GM21528 (cell line): ENCODE measurements around the gene RPGRIP1.
"Not testable (repeated sequence)": the region's sequence is repeated elsewhere in the genome, so short reads cannot be mapped to it uniquely, and the experiment has no call there.

ENCODE experiments used
- ATAC-seq: cut with Tn5 transposase; IDR thresholded peaks from one replicate; pipeline ENCODE4 v1.9.1; 2021; ENCODE audit warnings: mild to moderate bottlenecking, moderate library complexity; ENCODE audit not compliant: unreplicated experiment, low FRiP score

RPGRIP1 gene

DNA sequence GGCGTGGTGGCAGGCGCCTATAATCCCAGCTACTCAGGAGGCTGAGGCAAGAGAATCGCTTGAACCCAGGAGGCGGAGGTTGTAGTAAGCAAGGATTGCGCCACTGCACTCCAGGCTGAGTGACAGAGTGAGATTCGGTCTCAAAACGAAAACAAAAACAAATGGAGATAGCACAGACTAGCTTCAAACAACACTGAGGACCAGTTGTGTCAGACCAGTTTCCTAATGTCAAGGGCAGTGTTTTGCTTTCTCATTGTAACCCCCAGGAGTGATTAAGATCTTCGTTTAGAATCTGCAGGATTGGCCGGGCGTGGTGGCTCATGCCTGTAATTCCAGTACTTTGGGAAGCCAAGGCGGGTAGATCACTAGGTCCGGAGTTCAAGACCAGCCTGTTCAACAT, 18.5 kb downstream of the RPGRIP1 start:
- ATAC-seq: no peak

GRCh38 chr14:21299562-21300130, 19.8 kb downstream of the RPGRIP1 start:
- no peak for ATAC-seq

- no peak for ATAC-seq
Observed at GRCh38 chr14:21300892-21301291, 21.0 kb downstream of the RPGRIP1 start.

GRCh38 chr14:21302013-21302835, 22.3 kb downstream of the RPGRIP1 start:
- no peak for ATAC-seq

DNA sequence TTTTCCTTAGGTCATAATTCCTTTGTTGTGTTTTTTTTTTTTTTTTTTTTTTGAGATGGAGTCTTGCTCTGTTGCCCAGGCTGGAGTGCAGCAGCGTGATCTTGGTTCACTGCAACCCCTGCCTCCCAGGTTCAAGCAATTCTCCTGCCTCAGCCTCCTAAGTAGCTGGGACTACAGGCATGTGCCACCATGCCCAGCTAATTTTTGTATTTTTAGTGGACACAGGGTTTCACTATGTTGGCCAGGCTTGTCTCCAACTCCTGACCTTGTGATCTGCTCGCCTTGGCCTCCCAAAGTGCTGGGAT, 22.9 kb downstream of the RPGRIP1 start:
- not testable (repeated sequence) for ATAC-seq

- ATAC-seq: no peak
Observed at GRCh38 chr14:21307637-21308036, 27.8 kb downstream of the RPGRIP1 start.

DNA sequence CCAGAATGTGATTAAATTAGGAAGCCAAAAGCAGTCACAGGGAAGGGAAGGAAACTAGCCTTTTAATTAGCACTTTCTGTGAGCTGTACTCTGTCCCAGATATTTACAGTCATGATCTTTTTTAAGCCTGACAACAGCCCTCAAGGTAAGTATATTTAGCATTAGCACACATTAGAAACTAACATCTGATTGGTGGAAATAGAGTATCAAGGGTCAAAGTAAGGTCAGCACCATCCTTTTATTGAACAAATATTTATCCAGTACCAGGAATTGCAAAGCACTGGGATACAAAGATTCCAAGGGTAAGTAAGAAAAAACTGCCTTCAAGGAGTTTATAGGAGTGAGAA, 28.2 kb downstream of the RPGRIP1 start:
- ATAC-seq: peak; percentile 29

- ATAC-seq: peak; percentile 82
Observed at GRCh38 chr14:21308479-21309237, 28.8 kb downstream of the RPGRIP1 start.

GRCh38 chr14:21309238-21309636, 29.4 kb downstream of the RPGRIP1 start:
- peak; percentile 2 for ATAC-seq

DNA sequence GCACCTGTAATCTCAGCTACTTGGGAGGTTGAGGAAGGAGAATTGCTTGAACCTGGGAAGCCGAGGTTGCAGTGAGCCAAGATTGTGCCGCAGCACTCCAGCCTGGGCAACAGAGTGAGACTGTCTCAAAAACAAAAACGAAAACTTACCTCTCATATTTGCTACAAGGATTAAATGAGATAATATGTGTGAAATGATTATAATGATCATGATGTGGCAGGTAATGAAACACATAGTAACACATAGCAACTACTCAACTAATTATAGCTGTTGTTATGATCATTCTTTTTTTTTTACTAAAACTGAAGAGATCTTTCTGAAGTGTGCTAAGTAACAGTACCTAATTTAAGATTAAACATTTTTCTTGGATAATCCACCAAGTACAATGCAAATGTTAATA, 30.1 kb downstream of the RPGRIP1 start:
- no peak for ATAC-seq

- no peak for ATAC-seq
Observed at GRCh38 chr14:21311614-21312013, 31.7 kb downstream of the RPGRIP1 start.

DNA sequence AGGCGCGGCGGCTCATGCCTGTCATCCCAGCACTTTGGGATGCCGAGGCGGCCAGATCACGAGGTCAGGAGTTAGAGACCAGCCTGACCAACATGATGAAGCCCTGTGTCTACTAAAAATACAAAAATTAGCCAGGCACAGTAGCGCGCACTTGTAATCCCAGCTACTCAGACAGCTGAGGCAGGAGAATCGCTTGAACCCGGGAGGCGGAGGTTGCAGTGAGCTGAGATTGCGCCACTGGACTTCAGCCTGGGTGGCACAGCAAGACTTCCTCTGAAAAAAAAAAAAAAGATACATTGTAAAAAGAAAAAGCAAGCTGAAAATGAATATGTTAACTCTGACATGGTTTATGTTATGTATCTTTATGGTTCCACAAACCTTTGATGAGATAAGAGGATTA, 33.6 kb downstream of the RPGRIP1 start:
- ATAC-seq: no peak

DNA sequence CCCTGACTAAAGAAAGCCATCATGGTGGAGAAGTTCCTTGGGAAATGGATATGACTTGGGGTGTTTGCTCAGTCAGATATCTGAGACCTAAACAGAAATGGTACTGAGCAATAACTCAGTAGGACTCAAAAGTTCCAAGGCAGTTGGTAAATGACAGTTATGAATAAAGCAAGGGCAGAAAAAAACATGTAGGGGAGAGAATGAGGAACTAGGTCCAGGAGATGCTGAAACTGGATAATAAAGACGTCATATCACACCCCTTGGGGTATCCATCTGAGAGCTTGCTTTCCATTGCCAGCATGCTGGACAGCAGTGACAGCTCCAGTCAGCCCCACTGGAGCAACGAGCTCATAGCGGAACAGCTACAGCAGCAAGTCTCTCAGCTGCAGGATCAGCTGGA, 37.5 kb downstream of the RPGRIP1 start:
- no peak for ATAC-seq

DNA sequence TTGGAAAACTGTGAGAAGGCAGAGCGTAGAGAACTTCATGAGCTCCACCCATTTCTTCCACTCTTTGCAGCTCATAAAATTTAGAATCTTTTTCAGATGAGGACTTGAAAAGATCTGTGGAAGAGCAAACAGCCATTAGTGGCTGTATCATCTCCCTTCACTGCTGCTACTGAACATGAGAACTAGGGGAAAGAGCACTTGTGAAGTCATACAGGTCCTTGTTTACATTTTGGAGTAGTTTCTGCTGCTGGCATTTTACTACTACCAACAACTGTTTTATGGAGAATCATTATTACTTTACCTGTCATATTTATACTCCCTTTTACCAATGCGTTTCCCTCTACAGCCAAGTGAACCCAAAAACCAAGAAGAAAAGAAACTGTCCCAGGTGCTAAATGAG, 41.0 kb downstream of the RPGRIP1 start:
- no peak for ATAC-seq

GRCh38 chr14:21322716-21323115, 42.8 kb downstream of the RPGRIP1 start:
- ATAC-seq: no peak

DNA sequence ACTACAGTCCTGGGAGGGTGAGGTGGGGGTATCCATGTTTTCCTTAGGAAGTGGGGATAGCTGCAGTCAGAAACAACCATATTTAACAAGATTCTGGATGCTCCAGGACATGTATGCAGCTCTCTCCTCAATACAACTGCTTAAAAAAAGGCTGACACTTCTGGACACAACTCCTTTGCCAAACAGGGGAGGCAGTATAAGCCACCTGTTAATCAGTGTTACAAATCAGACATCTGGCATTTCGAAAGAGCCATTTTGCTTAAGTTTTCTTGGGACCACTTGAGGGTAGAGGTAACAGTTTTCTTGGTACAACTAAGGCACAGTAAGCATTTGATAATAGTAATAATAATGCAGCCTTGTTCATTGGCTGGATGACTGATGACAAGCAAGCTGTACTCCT, 47.1 kb downstream of the RPGRIP1 start:
- no peak for ATAC-seq
